ENCODE data around the gene EIF2S3.
A peak's percentile ranks its signal among the peaks of the same experiment; 100 is the strongest.
"Not testable (repeated sequence)": the region's sequence is repeated elsewhere in the genome, so short reads cannot be mapped to it uniquely, and the experiment has no call there.

Gene EIF2S3

DNA sequence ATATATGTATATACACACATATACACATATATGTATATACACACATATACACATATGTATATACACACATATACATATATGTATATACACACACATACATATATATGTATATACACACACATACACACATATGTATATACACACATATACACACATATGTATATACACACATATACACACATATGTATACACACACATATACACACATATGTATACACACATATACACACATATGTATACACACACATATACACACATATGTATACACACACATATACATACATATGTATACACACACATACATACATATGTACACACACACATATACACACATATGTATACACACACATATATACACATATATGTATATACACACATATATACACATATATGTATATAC is 8.7 kb upstream of the EIF2S3 start:
- H3K27me3 ChIP-seq (replicated peaks in 2 of 5; ENCODE audit: control insufficient read depth in 4 of 5, insufficient read depth in 5 of 5, low read length in 4 of 5); H3K4me1 ChIP-seq (ENCODE audit: control extremely low read depth in 1 of 4, control insufficient read depth in 4 of 4, insufficient read depth in 4 of 4, low read length in 3 of 4); H3K27ac ChIP-seq (ENCODE audit: insufficient read depth in 1 of 2, low read depth in 1 of 2, low read length in 2 of 2, poor library complexity in 1 of 2, severe bottlenecking in 2 of 2); CTCF ChIA-PET; H3K36me3 ChIP-seq (ENCODE audit: control insufficient read depth in 4 of 4, insufficient read depth in 4 of 4, low read length in 3 of 4); POLR2A ChIA-PET; H3K9me3 ChIP-seq (ENCODE audit: control extremely low read depth in 1 of 5, control insufficient read depth in 4 of 5, insufficient read depth in 2 of 5, low read depth in 1 of 5, low read length in 4 of 5); DNase-seq; H3K4me3 ChIP-seq (ENCODE audit: control insufficient read depth in 1 of 7, extremely low read depth in 1 of 7, insufficient read depth in 4 of 7, low read depth in 2 of 7, low read length in 6 of 7): not testable (repeated sequence)

DNA sequence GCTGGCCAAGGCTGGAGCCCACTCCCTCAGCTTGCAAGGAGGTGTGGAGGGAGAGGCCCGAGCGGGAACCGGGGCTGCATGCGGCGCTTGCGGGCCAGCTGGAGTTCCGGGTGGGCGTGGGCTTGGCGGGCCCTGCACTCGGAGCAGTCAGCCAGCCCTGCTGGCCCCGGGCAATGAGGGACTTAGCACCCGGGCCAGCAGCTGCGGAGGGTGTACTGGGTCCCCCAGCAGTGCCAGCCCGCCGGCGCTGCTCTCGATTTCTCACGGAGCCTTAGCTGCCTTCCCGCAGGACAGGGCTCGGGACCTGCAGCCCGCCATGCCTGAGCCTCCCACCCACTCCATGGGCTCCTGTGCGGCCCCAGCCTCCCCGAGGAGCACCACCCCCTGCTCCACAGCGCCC is 5.1 kb upstream of the EIF2S3 start:
- H3K9me3 ChIP-seq (ENCODE audit: control extremely low read depth in 1 of 5, control insufficient read depth in 4 of 5, insufficient read depth in 2 of 5, low read depth in 1 of 5, low read length in 4 of 5); H3K4me3 ChIP-seq (ENCODE audit: control insufficient read depth in 1 of 7, extremely low read depth in 1 of 7, insufficient read depth in 4 of 7, low read depth in 2 of 7, low read length in 6 of 7); H3K36me3 ChIP-seq (ENCODE audit: control insufficient read depth in 4 of 4, insufficient read depth in 4 of 4, low read length in 3 of 4); DNase-seq; H3K4me1 ChIP-seq (ENCODE audit: control extremely low read depth in 1 of 4, control insufficient read depth in 4 of 4, insufficient read depth in 4 of 4, low read length in 3 of 4); CTCF ChIA-PET; H3K27me3 ChIP-seq (replicated peaks in 2 of 5; ENCODE audit: control insufficient read depth in 4 of 5, insufficient read depth in 5 of 5, low read length in 4 of 5); H3K27ac ChIP-seq (ENCODE audit: insufficient read depth in 1 of 2, low read depth in 1 of 2, low read length in 2 of 2, poor library complexity in 1 of 2, severe bottlenecking in 2 of 2): not testable (repeated sequence)
- POLR2A ChIA-PET, result interaction anchor here (0.6 kb wide), 1 partner anchor 566 kb away, joined by 5 read pairs; no protein-coding TSS in a partner anchor
- 96% methylated on average over 7 of the region's 24 CpGs for WGBS (ENCODE audit: insufficient coverage)

DNA sequence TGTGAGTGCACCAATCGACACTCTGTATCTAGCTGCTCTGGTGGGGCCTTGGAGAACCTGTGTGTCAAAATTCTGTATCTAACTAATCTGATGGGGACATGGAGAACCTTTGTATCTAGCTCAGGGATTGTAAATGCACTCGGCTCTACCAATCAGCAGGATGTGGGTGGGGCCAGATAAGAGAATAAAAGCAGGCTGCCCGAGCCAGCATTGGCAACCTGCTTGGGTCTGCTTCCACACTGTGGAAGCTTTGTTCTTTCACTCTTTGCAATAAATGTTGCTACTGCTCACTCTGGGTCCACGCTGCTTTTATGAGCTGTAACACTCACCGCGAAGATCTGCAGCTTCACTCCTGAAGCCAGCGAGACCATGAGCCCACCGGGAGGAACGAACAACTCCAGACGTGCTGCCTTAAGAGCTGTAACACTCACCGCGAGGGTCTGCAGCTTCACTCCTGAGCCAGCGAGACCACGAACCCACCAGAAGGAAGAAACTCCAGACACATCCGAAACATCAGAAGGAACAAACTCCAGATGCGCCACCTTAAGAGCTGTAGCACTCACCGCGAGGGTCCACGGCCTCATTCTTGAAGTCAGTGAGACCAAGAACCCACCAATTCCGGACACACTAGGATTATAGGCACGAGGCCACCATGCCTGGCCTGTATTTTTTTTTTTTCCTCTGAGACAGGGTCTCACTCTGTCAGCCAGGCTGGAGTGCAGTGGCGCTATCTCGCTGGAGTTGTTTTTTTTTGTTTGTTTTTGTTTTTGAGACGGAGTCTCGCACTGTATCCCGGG is 4.0 kb upstream of the EIF2S3 start:
- CTCF ChIA-PET, result interaction anchor here (0.9 kb wide), 1 partner anchor 9 kb away, joined by 3 read pairs; no protein-coding TSS in a partner anchor
- H3K4me3 ChIP-seq (ENCODE audit: control insufficient read depth in 1 of 7, extremely low read depth in 1 of 7, insufficient read depth in 4 of 7, low read depth in 2 of 7, low read length in 6 of 7); H3K9me3 ChIP-seq (ENCODE audit: control extremely low read depth in 1 of 5, control insufficient read depth in 4 of 5, insufficient read depth in 2 of 5, low read depth in 1 of 5, low read length in 4 of 5); H3K36me3 ChIP-seq (ENCODE audit: control insufficient read depth in 4 of 4, insufficient read depth in 4 of 4, low read length in 3 of 4); H3K27me3 ChIP-seq (replicated peaks in 2 of 5; ENCODE audit: control insufficient read depth in 4 of 5, insufficient read depth in 5 of 5, low read length in 4 of 5); H3K27ac ChIP-seq (ENCODE audit: insufficient read depth in 1 of 2, low read depth in 1 of 2, low read length in 2 of 2, poor library complexity in 1 of 2, severe bottlenecking in 2 of 2); POLR2A ChIA-PET: not testable (repeated sequence)
- 85% methylated on average over 18 of the region's 26 CpGs for WGBS (ENCODE audit: insufficient coverage)
- peaks cover 0 to 10% (median 1%) of the 10 kb centered on the region in 4 experiments for H3K4me1 ChIP-seq (ENCODE audit: control extremely low read depth in 1 of 4, control insufficient read depth in 4 of 4, insufficient read depth in 4 of 4, low read length in 3 of 4)
- DNase-seq, result peak in 1 of 3 donors; percentile 9

DNA sequence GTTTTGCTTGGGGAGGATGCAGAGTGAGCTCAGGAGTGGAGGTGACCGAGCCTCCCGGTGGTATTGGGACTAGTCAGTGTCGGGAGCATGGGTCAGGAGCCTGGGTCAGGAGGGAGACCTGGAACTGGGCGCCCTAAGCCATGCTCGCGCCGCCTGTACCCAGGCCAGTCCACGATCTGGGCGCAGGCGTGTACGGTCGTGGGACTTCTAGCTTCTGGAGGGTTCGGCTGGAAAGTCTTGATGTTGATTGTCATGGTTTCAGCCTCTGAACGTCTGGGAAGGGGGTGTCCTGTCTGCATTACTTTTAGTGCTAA is 244 bp downstream of the EIF2S3 start:
- 2% methylated on average over 4 of the region's 14 CpGs for WGBS (ENCODE audit: insufficient coverage)
- peaks cover 0 to 11% (median 3%) of the 10 kb centered on the region in 4 experiments for H3K4me1 ChIP-seq (ENCODE audit: control extremely low read depth in 1 of 4, control insufficient read depth in 4 of 4, insufficient read depth in 4 of 4, low read length in 3 of 4)
- H3K4me3 ChIP-seq (ENCODE audit: control insufficient read depth in 1 of 7, extremely low read depth in 1 of 7, insufficient read depth in 4 of 7, low read depth in 2 of 7, low read length in 6 of 7), result peak overlapping the region in 4 of 7 experiments; percentile 53 to 98 (median 96)
- no peaks in the 10 kb centered on the region for H3K9me3 ChIP-seq (ENCODE audit: control extremely low read depth in 1 of 5, control insufficient read depth in 4 of 5, insufficient read depth in 2 of 5, low read depth in 1 of 5, low read length in 4 of 5)
- H3K27ac ChIP-seq (ENCODE audit: insufficient read depth in 1 of 2, low read depth in 1 of 2, low read length in 2 of 2, poor library complexity in 1 of 2, severe bottlenecking in 2 of 2), result peak overlapping the region in 1 of 2 experiments; percentile 90
- H3K36me3 ChIP-seq (ENCODE audit: control insufficient read depth in 4 of 4, insufficient read depth in 4 of 4, low read length in 3 of 4), result peaks cover 4 to 28% (median 16%) of the 10 kb centered on the region in 4 experiments
- no peaks in the 10 kb centered on the region for H3K27me3 ChIP-seq (replicated peaks in 2 of 5; ENCODE audit: control insufficient read depth in 4 of 5, insufficient read depth in 5 of 5, low read length in 4 of 5)
- DNase-seq, result peak in 1 of 3 donors; percentile 2
- POLR2A ChIA-PET, result interaction anchor here (0.6 to 2.2 kb wide), 3 partner anchors 29 to 147 kb away, joined by 4 to 10 read pairs (median 9); partner anchors contain the start of genes APOO and CXorf58
- CTCF ChIA-PET, result interaction anchor here (0.9 to 1.8 kb wide), 3 partner anchors 10 to 146 kb away, joined by 3 to 11 read pairs (median 4); no protein-coding TSS in a partner anchor

DNA sequence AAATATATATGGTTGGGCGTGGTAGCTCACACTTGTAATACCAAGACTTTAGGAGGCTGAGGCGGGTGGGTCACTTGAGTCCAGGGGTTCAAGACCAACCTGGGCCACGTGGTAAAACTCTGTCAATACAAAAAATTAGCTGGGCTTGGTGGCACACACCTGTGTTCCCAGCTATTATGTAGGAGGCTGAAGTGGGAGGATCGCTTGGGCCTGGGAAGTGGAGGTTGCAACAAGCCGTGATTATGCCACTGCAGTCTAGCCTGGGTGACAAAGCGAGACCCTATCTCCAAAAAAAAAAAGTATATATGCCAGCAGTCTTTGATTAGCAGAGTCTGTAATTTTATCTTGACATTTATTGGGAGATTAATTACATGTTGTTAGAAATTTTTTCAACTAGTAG is 8.7 kb downstream of the EIF2S3 start:
- Histone ChIP-seq H3K9me3 (ENCODE audit: control extremely low read depth in 1 of 5, control insufficient read depth in 4 of 5, insufficient read depth in 2 of 5, low read depth in 1 of 5, low read length in 4 of 5) (no peaks in the 10 kb centered on the region), H3K36me3 (ENCODE audit: control insufficient read depth in 4 of 4, insufficient read depth in 4 of 4, low read length in 3 of 4) (peaks cover 17 to 76% (median 42%) of the 10 kb centered on the region in 4 experiments), H3K4me3 (ENCODE audit: control insufficient read depth in 1 of 7, extremely low read depth in 1 of 7, insufficient read depth in 4 of 7, low read depth in 2 of 7, low read length in 6 of 7) (no peak overlapping the region), H3K4me1 (ENCODE audit: control extremely low read depth in 1 of 4, control insufficient read depth in 4 of 4, insufficient read depth in 4 of 4, low read length in 3 of 4) (no peaks in the 10 kb centered on the region), H3K27ac (ENCODE audit: insufficient read depth in 1 of 2, low read depth in 1 of 2, low read length in 2 of 2, poor library complexity in 1 of 2, severe bottlenecking in 2 of 2) (no peak overlapping the region), H3K27me3 (replicated peaks in 2 of 5; ENCODE audit: control insufficient read depth in 4 of 5, insufficient read depth in 5 of 5, low read length in 4 of 5) (no peaks in the 10 kb centered on the region)
- DNase-seq, result no peak
- 94% methylated on average over 4 of the region's 6 CpGs for WGBS (ENCODE audit: insufficient coverage)
- CTCF ChIA-PET, result interaction anchor here (0.5 kb wide), 1 partner anchor 267 kb away, joined by 3 read pairs; no protein-coding TSS in a partner anchor
- POLR2A ChIA-PET, result no interaction called here

DNA sequence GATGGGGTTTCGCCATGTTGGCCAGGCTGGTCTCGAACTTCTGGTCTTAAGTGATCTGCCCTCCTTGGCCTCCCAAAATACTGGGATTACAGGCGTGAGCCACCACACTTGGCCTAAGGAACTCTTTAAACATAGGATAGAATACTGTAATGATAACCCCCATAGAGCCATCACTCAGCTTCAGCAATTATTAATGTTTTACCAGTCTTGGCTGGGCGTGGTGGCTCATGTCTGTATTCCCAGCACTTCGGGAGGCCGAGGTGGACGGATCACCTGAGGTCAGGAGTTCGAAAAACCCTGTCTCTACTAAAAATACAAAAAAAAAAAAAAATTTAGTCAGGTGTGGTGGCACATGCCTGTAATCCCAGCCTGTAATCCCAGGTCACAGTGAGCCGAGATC is 15.1 kb downstream of the EIF2S3 start:
- peaks cover 10 to 74% (median 35%) of the 10 kb centered on the region in 4 experiments for H3K36me3 ChIP-seq (ENCODE audit: control insufficient read depth in 4 of 4, insufficient read depth in 4 of 4, low read length in 3 of 4)
- ChIA-PET CTCF (no interaction called here), POLR2A (interaction anchor here (0.7 kb wide), 1 partner anchor 253 kb away, joined by 5 read pairs; no protein-coding TSS in a partner anchor)
- no peaks in the 10 kb centered on the region for H3K27me3 ChIP-seq (replicated peaks in 2 of 5; ENCODE audit: control insufficient read depth in 4 of 5, insufficient read depth in 5 of 5, low read length in 4 of 5)
- no peaks in the 10 kb centered on the region for H3K4me1 ChIP-seq (ENCODE audit: control extremely low read depth in 1 of 4, control insufficient read depth in 4 of 4, insufficient read depth in 4 of 4, low read length in 3 of 4)
- H3K4me3 ChIP-seq (ENCODE audit: control insufficient read depth in 1 of 7, extremely low read depth in 1 of 7, insufficient read depth in 4 of 7, low read depth in 2 of 7, low read length in 6 of 7), result no peak overlapping the region
- no peaks in the 10 kb centered on the region for H3K9me3 ChIP-seq (ENCODE audit: control extremely low read depth in 1 of 5, control insufficient read depth in 4 of 5, insufficient read depth in 2 of 5, low read depth in 1 of 5, low read length in 4 of 5)
- H3K27ac ChIP-seq (ENCODE audit: insufficient read depth in 1 of 2, low read depth in 1 of 2, low read length in 2 of 2, poor library complexity in 1 of 2, severe bottlenecking in 2 of 2), result no peak overlapping the region
- WGBS (ENCODE audit: insufficient coverage), result 94% methylated on average over 6 of the region's 9 CpGs
- DNase-seq, result no peak

DNA sequence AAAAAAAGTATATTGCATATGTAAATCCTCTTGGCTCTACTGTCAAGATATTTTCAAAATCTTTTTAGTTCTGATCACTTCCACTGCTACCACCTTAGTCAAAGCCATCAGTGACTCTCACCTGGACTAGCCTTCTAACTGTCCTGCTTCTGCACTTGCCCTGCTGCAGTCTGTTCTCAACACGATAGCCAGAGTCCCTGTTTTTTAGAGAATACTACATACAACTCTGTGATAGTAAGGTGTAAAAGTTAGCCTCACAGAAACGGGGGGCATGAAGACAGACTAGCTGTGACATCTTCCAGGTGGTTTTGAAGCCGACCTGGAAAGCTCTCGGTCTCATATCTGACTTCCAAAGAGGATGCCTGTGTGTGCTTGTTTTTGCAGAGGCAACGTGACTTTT is 24.7 kb downstream of the EIF2S3 start:
- Histone ChIP-seq H3K27me3 (replicated peaks in 2 of 5; ENCODE audit: control insufficient read depth in 4 of 5, insufficient read depth in 5 of 5, low read length in 4 of 5) (peaks cover 0 to 4% (median 0%) of the 10 kb centered on the region in 5 experiments), H3K4me1 (ENCODE audit: control extremely low read depth in 1 of 4, control insufficient read depth in 4 of 4, insufficient read depth in 4 of 4, low read length in 3 of 4) (no peaks in the 10 kb centered on the region), H3K4me3 (ENCODE audit: control insufficient read depth in 1 of 7, extremely low read depth in 1 of 7, insufficient read depth in 4 of 7, low read depth in 2 of 7, low read length in 6 of 7) (no peak overlapping the region), H3K9me3 (ENCODE audit: control extremely low read depth in 1 of 5, control insufficient read depth in 4 of 5, insufficient read depth in 2 of 5, low read depth in 1 of 5, low read length in 4 of 5) (no peaks in the 10 kb centered on the region), H3K27ac (ENCODE audit: insufficient read depth in 1 of 2, low read depth in 1 of 2, low read length in 2 of 2, poor library complexity in 1 of 2, severe bottlenecking in 2 of 2) (no peak overlapping the region), H3K36me3 (ENCODE audit: control insufficient read depth in 4 of 4, insufficient read depth in 4 of 4, low read length in 3 of 4) (peaks cover 5 to 30% (median 16%) of the 10 kb centered on the region in 4 experiments)
- no CpG with 5 or more reads among the region's 5 CpGs for WGBS (ENCODE audit: insufficient coverage)
- POLR2A ChIA-PET, result no interaction called here
- CTCF ChIA-PET, result no interaction called here
- DNase-seq, result no peak
